Measurements from ENCODE around the gene ZMIZ1.

Gene ZMIZ1

DNA sequence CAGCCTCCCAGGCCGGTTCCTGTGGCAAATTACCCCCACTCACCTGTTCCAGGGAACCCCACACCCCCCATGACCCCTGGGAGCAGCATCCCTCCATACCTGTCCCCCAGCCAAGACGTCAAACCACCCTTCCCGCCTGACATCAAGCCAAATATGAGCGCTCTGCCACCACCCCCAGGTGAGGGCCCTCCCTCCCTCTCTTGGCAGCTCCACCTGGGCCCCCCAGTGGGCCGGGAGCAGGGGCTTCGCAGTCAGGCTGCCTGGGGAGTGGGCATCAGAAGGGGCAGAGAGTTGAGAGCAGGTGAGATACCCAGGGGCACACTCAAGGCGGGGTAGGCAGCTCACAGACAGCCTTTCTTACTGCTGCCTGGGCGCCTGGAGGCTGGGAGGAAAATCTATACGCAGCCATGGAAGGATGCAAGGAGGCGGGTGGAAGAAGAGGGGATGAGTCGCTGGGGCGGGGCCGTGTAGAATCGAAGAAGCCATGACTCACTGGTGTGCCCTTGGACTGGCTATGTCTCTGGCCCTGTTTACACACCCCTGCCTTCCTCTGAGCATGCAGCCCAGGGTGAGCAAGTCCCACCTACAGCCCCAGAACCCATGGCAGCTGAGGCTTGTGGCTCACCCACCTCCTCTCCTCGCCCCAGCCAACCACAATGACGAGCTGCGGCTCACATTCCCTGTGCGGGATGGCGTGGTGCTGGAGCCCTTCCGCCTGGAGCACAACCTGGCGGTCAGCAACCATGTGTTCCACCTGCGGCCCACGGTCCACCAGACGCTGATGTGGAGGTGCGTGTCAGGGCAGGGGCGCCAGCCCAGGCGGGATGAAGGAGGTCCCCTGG lies 229.9 kb downstream of the ZMIZ1 start:
- no peak for DNase-seq

DNA sequence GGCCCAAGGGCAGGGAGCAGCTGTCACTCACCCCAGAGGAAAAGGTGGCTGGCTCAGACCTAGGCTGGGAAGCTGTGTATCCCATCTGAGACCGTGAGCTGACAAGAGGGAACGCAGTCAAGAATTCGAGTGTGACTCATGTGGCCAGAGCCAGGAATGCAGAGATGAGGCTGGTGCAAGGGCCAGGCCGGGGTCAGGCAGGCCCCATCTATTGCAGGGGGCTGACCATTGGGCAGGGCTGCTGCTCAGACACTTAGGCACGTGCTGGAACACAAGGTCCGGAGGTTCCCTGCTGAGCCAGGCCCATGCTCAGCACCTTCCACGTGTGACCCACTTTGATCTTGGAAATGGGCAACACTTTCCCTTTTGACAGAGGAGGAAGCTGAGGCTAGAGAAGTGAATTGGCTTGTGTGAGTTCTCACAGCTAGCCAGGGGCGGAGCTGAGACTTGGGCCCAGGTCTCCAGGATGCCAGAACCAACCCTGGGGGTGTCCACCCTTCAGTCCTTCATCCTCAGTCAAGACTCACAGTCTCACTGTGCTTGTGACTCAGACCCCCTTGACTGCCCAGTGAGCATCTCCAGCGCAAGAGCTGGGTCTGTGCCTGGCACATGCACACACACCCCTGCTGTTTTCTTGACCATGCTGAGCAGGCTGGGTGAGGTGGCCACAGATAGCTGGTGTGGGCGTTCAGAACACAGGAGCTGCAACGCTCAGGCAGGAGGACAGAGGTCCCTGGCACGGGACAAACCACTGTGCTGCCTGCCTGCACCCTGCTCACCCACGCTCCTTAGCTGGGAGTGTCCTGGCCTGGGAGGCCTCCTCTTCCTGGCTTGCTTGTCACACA lies 230.9 kb downstream of the ZMIZ1 start:
- no peak for DNase-seq

DNA sequence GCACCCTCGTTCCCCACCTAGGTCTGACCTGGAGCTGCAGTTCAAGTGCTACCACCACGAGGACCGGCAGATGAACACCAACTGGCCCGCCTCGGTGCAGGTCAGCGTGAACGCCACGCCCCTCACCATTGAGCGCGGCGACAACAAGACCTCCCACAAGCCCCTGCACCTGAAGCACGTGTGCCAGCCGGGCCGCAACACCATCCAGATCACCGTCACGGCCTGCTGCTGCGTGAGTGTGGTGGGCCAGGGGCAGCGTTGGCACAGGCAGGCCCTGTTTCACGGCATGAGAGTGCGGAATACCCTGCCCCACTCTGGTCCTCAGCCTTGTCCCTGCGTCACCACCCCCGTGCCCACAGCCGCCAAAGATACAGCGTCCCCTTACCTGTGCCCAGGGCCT lies 231.9 kb downstream of the ZMIZ1 start:
- no peak for DNase-seq

DNA sequence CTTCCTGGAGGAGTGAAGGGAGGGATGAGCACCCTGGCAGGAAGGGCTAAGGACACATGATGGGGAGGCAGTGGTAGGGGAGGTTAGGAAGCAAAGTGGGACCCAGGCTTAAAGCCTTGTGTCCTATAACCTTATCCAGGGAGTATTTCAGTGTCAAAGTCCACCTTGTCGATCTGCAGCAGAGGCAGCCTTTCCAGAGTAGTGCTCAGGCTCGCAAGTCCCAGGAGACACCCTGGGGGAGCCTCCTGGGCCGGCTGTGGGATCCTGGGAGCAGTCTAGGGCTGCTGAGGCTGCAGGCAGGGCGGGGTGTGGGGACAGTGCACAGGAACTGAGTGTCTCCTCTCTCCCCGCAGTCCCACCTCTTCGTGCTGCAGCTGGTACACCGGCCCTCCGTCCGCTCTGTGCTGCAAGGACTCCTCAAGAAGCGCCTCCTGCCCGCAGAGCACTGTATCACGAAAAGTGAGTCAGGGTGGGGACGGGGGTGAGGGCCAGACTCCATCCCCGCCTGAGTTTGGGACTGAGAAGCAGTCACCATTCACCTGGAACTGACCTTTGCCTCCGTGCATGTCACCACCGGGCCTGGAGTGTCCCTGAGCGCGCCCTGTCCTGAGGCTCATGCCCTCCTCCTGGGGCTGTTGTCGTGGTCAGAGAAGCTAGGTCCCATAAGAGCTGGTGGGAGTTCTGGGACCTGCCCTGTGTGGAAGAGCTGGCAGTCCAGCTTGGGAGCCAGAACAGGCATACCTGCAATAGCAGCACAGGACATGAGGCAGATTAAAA lies 233.2 kb downstream of the ZMIZ1 start:
- no peak for DNase-seq

DNA sequence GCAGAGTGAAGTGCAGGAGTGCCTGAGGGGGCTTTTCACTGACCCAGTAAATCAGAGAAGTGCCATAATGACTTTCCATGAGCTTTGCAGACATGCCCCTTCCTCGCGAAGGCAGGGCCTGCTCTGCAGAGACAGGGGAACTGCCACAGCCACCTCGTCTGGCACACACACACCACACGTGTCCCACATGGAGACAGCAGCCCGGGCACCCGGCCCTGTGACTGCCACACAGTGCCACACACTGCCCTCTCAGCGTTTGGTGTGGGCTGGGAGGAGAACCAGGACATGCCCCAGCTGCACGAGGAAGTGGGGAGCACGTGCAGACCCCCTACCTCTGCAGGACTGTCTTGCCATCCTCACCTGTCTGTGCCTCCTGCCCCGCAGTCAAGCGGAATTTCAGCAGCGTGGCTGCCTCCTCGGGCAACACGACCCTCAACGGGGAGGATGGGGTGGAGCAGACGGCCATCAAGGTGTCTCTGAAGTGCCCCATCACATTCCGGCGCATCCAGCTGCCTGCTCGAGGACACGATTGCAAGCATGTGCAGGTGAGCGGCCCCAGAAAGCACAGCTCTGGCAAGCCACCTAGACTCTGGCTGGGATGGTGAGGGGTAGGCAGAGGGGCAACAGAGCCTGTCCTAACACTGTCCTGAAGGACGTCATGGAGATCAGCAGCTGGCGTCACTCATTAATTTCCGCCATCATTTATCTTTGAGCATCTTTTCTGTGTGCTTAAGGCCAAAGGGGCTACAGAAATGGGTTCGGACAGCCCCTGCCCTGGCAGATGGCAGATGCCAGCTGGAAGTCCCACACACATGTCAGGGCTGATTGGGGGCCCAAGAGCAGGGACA lies 235.1 kb downstream of the ZMIZ1 start:
- DNase-seq: no peak

DNA sequence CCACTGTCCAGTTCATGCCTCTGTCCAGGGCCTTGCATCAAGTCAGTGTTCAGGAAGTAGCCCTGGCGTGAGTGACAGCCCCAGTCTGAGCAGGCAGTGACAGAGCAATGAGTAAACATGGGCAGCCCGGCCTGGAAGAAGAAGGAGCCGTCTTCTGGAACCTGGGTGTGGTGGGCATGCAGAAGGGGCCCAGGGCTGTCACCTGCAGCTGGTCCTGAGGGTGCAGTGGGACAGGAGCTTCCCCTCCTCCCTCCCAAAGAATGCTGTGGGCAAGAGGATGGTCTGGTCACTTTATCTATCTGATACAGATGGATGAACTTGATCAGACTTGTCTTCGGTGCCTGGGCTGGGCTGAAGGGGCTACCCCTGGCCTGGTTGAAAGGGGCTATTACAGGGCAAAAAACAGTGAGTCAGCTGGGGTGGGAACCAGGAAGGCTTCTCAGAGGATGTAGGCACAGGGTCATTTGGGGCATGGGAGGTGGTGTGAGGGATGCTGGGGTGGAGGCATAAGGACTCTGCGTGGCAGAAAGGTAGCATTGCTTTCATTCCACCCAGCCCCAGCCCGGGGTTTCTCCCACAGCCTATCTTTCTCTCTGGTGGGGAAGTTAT lies 235.8 kb downstream of the ZMIZ1 start:
- no peak for DNase-seq

DNA sequence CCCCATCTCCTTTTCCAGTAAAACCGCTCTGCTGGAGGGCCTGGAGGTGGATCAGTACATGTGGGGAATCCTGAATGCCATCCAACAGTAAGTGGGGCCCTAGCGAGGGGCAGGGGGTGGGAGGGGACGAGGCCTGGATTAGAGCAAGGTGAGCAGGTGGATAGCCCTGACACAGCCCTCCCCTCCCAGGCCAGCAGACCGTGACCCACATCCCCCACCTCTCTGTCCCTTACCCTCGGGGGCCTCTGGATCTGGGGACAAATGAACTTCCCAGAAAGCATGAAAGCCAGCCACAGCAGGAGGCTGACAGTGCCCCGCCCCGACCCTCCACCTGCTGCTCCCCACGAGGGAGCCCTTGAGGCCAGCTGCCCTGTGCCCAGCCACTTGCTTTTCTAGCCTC lies 236.7 kb downstream of the ZMIZ1 start:
- no peak for DNase-seq

DNA sequence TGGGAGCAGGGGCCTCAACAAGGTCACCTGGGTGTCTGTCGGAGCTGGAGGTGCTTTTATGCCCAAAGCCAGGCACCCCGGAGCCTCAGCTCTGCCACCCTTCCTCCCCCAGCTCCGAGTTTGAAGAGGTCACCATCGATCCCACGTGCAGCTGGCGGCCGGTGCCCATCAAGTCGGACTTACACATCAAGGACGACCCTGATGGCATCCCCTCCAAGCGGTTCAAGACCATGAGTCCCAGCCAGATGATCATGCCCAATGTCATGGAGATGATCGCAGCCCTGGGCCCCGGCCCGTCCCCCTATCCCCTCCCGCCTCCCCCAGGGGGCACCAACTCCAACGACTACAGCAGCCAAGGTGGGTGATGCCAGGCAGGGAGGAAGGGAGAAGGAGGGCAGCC lies 237.2 kb downstream of the ZMIZ1 start:
- DNase-seq: no peak

DNA sequence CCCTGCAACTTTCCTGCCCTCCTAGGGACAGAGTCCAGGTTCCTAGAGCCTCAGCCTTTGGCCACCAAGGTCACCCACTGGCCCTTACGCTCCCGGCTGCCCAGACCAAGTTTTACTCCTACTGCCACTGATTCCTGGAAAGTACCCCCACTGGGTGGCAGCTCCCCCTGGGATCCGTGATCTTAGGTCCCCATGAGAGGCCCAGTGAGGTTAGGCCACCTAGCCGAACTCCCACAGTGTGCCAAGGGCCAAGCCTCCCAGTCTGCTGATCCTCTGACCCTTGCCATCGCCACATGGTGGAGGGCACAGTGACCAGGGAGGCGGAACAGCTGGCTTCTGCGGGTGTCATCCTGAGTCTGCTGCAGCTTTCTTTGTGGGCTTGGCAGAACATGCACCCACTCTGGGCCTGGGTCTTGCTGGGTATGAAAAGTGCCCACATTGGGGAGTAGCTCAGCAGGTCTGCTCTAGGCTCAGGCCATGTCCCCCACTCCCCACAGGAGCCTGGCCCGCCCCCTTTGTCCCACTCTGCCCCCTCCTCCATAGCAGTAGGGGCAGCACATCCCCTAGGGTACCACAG lies 238.0 kb downstream of the ZMIZ1 start:
- no peak for DNase-seq

DNA sequence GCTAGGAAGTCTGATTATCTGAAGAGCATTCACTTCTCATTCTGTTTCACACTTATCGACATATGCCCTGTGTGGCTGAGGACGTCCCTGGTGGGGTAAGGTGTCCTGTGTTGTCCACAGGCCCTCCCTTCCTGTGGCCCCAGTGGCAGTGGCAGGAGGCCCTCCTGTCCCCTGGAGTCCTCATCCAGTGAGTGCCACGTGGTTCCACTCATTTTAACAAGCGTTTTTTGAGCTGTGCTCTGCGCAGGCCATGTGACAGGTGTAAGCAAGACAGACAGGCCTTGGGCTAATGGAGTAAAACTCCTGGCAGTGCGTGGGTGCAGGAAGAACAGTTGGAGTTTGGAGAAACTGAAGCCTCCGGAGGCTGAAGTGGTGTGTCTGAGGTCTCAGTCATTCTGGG lies 239.2 kb downstream of the ZMIZ1 start:
- no peak for DNase-seq

DNA sequence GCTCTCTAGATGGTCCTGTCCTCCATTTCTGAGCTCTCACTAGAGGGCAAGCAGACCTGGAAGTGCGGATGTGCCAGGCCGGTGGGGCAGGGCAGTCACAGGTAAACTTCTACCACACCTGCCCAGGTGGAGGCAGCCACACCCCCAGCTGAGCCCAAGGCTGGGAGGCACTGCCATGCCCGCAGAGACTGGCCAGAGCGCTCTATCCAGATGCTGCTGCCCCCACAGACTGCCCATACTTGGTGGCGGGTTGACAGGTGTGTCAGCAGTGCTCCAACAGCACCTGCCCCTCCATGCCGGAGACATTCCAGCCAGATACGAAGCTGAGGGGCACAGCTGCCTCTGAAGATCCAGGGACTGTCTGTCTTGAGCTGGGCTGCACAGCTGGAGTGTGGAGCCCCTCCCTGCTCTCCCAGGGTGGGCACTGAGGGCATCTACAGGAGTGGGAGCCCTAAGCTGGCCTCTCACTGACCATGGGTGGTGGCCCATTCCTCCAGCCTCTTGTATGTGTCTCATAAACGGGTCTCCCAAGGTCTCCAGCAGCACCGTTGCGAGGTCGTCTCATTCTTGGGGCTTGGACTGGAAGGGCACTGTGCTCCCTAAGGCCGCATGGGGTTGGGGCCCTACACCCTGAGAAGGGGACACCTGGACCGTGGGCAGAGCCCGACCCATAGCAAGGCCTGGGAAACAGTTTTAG lies 240.4 kb downstream of the ZMIZ1 start:
- no peak for DNase-seq

DNA sequence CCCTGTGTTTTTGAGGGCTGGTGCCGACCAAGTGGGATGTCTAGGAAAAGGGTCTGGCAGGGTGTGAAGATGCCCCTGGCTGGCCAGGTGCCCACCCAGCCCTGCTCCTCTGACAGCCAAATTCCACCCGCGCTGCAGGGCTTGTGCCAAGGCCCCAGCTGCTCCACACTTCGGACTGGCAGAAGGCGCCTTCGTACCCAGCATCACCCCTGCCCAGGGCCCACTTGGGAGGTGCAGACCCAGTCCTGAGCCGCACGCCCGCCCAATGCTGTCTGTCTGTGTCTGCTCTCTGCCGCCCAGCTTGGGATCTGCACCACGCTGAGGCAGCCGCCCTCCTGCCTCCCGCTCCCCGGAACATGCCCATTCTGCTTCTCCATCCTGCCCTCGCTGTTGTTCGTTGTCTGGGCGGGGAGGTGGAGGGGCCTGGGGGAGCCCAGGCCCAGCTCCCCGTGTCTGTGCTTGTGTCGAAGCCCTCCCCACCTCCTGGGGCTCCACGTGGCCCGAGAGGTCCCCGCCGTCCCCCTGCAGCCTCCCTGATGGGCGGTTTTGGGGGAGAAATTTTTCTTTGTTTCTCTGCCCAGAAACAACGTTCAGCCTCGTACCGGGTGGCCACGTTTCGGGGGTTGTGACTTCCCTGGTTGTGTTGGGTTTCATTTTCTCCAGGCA lies 241.6 kb downstream of the ZMIZ1 start:
- no peak for DNase-seq

DNA sequence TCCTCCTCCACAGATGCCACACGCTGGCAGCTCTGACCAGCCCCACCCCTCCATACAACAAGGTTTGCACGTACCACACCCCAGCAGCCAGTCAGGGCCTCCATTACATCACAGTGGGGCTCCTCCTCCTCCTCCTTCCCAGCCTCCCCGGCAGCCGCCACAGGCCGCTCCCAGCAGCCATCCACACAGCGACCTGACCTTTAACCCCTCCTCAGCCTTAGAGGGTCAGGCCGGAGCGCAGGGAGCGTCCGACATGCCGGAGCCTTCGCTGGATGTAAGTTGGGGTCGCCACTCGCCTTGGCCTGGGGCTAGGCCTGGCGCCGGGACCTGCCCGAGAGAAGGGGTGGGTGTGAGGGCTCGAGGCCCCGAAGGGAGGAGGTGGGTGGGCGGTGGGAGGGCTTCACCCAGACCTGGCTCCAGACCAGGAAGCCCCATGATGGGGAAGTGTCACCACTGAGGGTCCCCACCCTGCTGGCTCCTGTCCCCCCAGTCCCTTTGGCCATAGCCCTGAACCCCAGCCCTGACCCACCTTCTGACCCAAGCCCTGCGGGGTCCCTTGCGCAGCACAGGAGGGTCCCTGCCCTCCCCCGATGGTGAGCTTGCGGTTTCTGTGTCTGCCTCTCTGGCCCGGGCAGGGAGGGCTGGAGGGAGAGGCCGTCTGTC lies 242.3 kb downstream of the ZMIZ1 start:
- no peak for DNase-seq

DNA sequence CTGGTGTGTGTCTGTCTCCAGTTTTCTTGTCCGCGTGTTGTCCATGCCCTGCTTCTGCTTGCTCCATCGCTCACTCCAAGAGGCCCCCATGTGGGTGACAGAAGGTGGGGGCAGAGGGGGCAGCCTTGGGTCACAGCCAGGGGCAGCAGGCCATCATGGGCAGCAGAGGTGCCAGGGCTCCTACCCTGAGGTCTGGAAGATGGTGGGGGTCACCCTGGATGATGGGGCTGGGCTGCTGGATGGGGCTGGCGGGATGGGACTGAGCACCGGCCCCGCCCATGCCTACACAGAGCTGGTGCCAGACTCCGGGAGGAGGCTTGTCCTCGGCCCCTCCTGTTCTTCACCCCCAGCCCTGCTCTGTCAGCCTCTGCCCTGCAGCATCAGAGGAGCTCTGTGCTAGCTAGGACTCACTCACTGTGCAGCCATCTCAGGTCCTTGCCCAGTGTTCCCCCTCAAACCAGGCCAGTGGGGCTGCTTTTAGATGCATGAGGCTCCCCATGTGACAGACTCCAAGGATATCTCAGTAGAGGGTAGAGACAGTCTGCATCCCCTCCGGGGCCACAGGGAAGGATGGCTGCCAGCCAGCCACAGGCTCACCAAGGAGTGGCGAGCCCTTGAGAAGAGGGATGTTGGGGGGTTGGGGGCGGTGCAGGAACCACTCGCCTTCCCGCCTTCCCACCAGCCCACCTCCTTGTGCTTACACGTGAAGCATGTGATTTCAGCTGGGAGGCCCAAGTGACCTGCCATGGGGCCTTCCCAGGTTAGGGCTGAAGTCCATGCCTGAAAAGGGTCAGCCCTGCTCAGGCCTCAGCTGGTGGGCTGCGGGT lies 243.0 kb downstream of the ZMIZ1 start:
- DNase-seq: no peak

DNA sequence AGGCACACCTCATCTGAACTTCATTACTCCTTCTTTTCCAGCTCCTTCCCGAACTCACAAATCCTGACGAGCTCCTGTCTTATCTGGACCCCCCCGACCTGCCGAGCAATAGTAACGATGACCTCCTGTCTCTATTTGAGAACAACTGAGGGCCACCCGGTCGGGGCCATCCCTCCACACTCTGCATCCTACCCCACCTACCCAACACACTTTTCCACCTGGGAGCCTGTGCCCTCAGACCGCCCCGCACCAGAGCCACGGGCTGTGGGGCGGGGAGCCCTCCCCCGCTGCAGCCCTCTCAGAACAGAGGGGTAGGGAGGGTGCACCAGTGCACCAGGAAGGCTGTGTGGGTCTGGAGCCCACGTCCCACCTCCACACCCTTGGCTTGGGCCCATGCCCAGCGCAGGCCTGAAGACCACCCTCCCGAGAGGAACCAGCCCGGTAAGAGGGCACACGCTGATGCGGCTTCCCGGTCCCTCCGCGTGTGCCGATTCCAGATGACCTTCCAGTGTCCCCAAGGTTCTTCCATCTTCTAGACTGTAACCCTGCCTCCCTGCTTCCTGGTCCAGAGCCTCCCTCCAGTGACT lies 243.9 kb downstream of the ZMIZ1 start:
- no peak for DNase-seq

DNA sequence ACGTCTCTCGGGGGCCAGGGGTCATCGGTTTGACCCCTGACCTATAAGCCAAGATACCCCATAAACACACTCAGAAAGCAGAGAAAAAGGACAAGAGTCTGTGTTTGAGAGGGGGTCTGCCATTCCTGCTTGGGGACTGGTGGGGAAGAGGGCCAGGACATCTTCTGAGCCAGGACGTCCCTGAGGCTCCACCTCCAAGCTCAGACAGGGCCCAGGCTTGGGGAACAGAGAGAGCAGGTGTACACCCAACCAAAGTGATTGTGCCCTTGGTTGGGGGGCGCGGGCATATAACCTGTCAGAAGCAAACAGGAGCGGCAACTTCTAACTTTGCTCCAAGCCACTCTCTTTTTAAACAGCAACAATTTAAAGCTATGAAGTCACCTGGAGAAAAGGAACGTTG lies 244.6 kb downstream of the ZMIZ1 start:
- no peak for DNase-seq

DNA sequence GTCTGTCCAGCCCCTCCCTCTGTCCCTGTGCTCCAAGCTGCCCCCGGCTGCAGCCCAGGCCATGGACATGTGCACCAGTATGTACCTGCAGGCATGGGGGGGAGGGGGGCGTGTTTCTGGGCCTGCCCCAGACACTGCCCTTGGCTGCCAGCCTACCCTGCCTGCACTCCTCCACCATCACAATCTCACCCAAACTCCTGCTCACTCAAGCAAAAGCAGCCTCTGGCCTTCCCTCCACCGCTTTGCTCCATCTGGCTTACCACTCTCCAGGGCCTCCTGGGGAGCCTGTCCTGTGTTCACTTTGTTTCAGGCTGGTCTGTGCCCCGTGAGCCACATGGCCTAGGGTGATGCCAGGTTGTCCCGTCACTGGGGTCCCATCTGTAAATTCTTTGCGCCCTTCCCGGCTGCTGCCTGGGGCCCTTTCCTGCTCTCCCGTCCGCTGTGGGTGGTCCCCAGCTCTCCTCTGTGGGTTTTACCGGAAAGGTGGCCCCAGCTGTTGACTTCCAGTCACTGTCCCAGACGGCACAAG lies 245.2 kb downstream of the ZMIZ1 start:
- DNase-seq: no peak
